HEK293 (cell line): ENCODE data around the gene RAB3GAP2.
"Not testable (repeated sequence)": the region's sequence is repeated elsewhere in the genome, so short reads cannot be mapped to it uniquely, and the experiment has no call there.

Experiments used
- CTCF ChIA-PET: fragments of 350-600 bp; formaldehyde crosslinking; extraction: SDS; loops from one replicate; lab custom pipeline; 2021; ENCODE audit warnings: antibody characterized with exemption; lab: Yijun Ruan, JAX
- POLR2A ChIA-PET: fragments of 300-600 bp; formaldehyde crosslinking; extraction: SDS; loops from one replicate; lab custom pipeline; 2020; ENCODE audit warnings: antibody characterized with exemption, inconsistent platforms; lab: Yijun Ruan, JAX
- H3K27ac ChIP-seq: fragments of 200-500 bp; sonication (Bioruptor generic); 2 replicates; pipeline ENCODE4 v1.5.1; 2014; ENCODE audit warnings: low read depth, low read length, control low read depth, inconsistent platforms; ENCODE audit errors: extremely low read depth
- H3K36me3 ChIP-seq, 2 experiments: fragments of 200-500 bp in 1 of 2; sonication (Bioruptor generic) in 1 of 2; 1 replicate in 1 of 2; 2 replicates in 1 of 2; pipeline ENCODE4 v1.5.1; 2014 to 2017; ENCODE audit warnings: inconsistent platforms in 2 of 2, low read length in 2 of 2; ENCODE audit not compliant: control insufficient read depth in 2 of 2, insufficient read depth in 1 of 2
- H3K4me1 ChIP-seq: fragments of 200-500 bp; sonication (Bioruptor generic); 2 replicates; pipeline ENCODE4 v1.5.1; 2014; ENCODE audit warnings: mild to moderate bottlenecking, low read length, inconsistent platforms; ENCODE audit not compliant: control insufficient read depth, insufficient read depth
- H3K4me3 ChIP-seq: 2 replicates; pipeline ENCODE4 v1.5.1; 2011; ENCODE audit warnings: low read depth, mild to moderate bottlenecking, control low read depth, low read length, moderate library complexity
- H3K9me3 ChIP-seq: fragments of 200-500 bp; sonication (Bioruptor generic); 2 replicates; pipeline ENCODE4 v1.5.1; 2014; ENCODE audit warnings: low read depth, low read length, inconsistent platforms; ENCODE audit not compliant: control insufficient read depth, insufficient read depth
- EGR2 ChIP-seq: fragments of 450-650 bp; formaldehyde crosslinking; IDR thresholded peaks from 2 replicates; pipeline ENCODE4 v1.5.1; 2016; ENCODE audit warnings: low read depth, missing biosample characterization, missing genetic modification characterization
- GLIS1 ChIP-seq: fragments of 450-650 bp; formaldehyde crosslinking; IDR thresholded peaks from 2 replicates; pipeline ENCODE4 v1.5.1; 2016; ENCODE audit warnings: missing biosample characterization, missing genetic modification characterization
- INSM2 ChIP-seq: fragments of 450-650 bp; formaldehyde crosslinking; IDR thresholded peaks from 2 replicates; pipeline ENCODE4 v1.5.1; 2016; ENCODE audit warnings: missing biosample characterization, missing genetic modification characterization
- TSHZ1 ChIP-seq: fragments of 450-650 bp; formaldehyde crosslinking; IDR thresholded peaks from 2 replicates; pipeline ENCODE4 v1.5.1; 2016; ENCODE audit warnings: missing biosample characterization, missing genetic modification characterization, borderline replicate concordance
- ZBTB26 ChIP-seq: fragments of 450-650 bp; formaldehyde crosslinking; optimal IDR thresholded peaks from 2 replicates; pipeline ENCODE3; 2016; ENCODE audit warnings: missing biosample characterization, mild to moderate bottlenecking, missing genetic modification characterization
- ZFP37 ChIP-seq: fragments of 450-650 bp; formaldehyde crosslinking; IDR thresholded peaks from 2 replicates; pipeline ENCODE4 v1.5.1; 2016; ENCODE audit warnings: missing biosample characterization, missing genetic modification characterization
- ZNF146 ChIP-seq: fragments of 450-650 bp; formaldehyde crosslinking; IDR thresholded peaks from 2 replicates; pipeline ENCODE4 v1.5.1; 2016; ENCODE audit warnings: missing biosample characterization, missing genetic modification characterization
- ZNF558 ChIP-seq: fragments of 450-650 bp; formaldehyde crosslinking; IDR thresholded peaks from 2 replicates; pipeline ENCODE4 v1.5.1; 2016; ENCODE audit warnings: missing biosample characterization, missing genetic modification characterization

The RAB3GAP2 gene

GRCh38 chr1:220269036-220269435 lies 3.2 kb downstream of the RAB3GAP2 start:
- ChIA-PET CTCF (interaction anchor here (1.7 kb wide), 1 partner anchor 11 kb away, joined by 7 read pairs; no protein-coding TSS in a partner anchor), POLR2A (no interaction called here)
- Histone ChIP-seq H3K4me1 (no peaks in the 10 kb centered on the region), H3K4me3 (no peak overlapping the region), H3K9me3 (no peaks in the 10 kb centered on the region; the same call in 1 of the 2 replicates), H3K36me3 (peaks cover 17 to 53% of the 10 kb centered on the region in 2 experiments), H3K27ac (no peak overlapping the region)
- TF ChIP-seq GLIS1 (tag by site-specific recombination), result no peak
- TF ChIP-seq TSHZ1 (tag by site-specific recombination), result no peak

- Histone ChIP-seq H3K4me3 (no peak overlapping the region), H3K9me3 (no peaks in the 10 kb centered on the region; the same call in 1 of the 2 replicates), H3K36me3 (peaks cover 17 to 56% of the 10 kb centered on the region in 2 experiments), H3K27ac (no peak overlapping the region), H3K4me1 (no peaks in the 10 kb centered on the region)
- TF ChIP-seq ZFP37 (tag by site-specific recombination), result no peak
- TF ChIP-seq ZBTB26 (tag by site-specific recombination), result no peak
- TF ChIP-seq INSM2 (tag by site-specific recombination), result no peak
- TF ChIP-seq EGR2 (tag by site-specific recombination), result no peak
- POLR2A ChIA-PET, result no interaction called here
- CTCF ChIA-PET, result no interaction called here
Observed at GRCh38 chr1:220267630-220268029, 4.6 kb downstream of the RAB3GAP2 start.

- peak; percentile 65; the same call in 1 of the 2 replicates for TF ChIP-seq ZNF146 (tag by site-specific recombination)
- not testable (repeated sequence) for H3K9me3 ChIP-seq
Observed at GRCh38 chr1:220260228-220260627, 12.0 kb downstream of the RAB3GAP2 start.

GRCh38 chr1:220259756-220260155 lies 12.5 kb downstream of the RAB3GAP2 start:
- POLR2A ChIA-PET, H3K36me3 ChIP-seq, H3K9me3 ChIP-seq, H3K4me3 ChIP-seq, H3K4me1 ChIP-seq, H3K27ac ChIP-seq: not testable (repeated sequence)
- CTCF ChIA-PET, result interaction anchor here (0.6 kb wide), 1 partner anchor 230 kb away, joined by 4 read pairs; no protein-coding TSS in a partner anchor

More at GRCh38 chr1:220260228-220260627, 12.0 kb downstream of the RAB3GAP2 start:
- CTCF ChIA-PET, H3K27ac ChIP-seq, H3K4me1 ChIP-seq, H3K4me3 ChIP-seq, H3K36me3 ChIP-seq, POLR2A ChIA-PET: not testable (repeated sequence)

- H3K36me3 ChIP-seq, result peaks cover 4 to 15% of the 10 kb centered on the region in 2 experiments; a peak in 2 of 3 replicates
- H3K4me3 ChIP-seq, H3K9me3 ChIP-seq, H3K4me1 ChIP-seq, CTCF ChIA-PET, POLR2A ChIA-PET, H3K27ac ChIP-seq: not testable (repeated sequence)
- peak; percentile 95 for TF ChIP-seq ZNF558 (tag by site-specific recombination)
Observed at GRCh38 chr1:220256194-220256593, 16.1 kb downstream of the RAB3GAP2 start.
